ENCODE measurements around the gene LAMTOR2.

DNA sequence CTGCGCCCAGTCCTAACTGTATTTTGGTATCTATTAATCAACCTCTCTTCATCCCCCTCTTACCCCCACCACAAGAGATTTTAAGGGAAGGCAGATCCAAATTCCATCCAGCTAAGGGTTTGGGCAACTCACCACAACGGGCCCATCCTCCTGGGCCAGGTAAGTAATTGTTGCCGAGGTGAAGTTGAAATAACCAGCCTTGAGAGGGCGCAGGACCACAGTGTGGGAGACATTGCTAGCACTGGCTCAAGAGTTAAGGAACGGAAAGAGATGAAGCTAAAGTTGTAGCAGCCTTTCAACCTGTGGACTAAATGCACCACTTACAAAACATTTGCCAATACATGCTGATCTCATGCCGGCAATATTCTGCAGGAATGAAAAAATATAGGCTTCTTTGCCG lies 39.8 kb upstream of the LAMTOR2 start:
- TF ChIP-seq, protein P1, sequence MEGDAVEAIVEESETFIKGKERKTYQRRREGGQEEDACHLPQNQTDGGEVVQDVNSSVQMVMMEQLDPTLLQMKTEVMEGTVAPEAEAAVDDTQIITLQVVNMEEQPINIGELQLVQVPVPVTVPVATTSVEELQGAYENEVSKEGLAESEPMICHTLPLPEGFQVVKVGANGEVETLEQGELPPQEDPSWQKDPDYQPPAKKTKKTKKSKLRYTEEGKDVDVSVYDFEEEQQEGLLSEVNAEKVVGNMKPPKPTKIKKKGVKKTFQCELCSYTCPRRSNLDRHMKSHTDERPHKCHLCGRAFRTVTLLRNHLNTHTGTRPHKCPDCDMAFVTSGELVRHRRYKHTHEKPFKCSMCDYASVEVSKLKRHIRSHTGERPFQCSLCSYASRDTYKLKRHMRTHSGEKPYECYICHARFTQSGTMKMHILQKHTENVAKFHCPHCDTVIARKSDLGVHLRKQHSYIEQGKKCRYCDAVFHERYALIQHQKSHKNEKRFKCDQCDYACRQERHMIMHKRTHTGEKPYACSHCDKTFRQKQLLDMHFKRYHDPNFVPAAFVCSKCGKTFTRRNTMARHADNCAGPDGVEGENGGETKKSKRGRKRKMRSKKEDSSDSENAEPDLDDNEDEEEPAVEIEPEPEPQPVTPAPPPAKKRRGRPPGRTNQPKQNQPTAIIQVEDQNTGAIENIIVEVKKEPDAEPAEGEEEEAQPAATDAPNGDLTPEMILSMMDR (conservative IDR thresholded peaks at IDR 0.05; ENCODE audit: low read depth, low read length), result no peak
- no peak for TF ChIP-seq EZH2 (IDR thresholded peaks at IDR 0.05; ENCODE audit: borderline replicate concordance, low read depth, low read length, poor library complexity, severe bottlenecking)

Measured in A673 (cell line).